Testis (tissue), 2 donors: ENCODE data around the gene NME9.

Experiments
- CTCF ChIP-seq, 3 experiments: fragments of 450-650 bp in 2 of 3; fragments of 200-600 bp in 1 of 3; sonication (generic) in 1 of 3; IDR thresholded peaks; one replicate each; pipeline ENCODE4 v1.5.1; 2016 to 2019; ENCODE audit warnings: antibody characterized with exemption in 3 of 3, mild to moderate bottlenecking in 2 of 3, moderate library complexity in 1 of 3
- POLR2A ChIP-seq: fragments of 450-650 bp; IDR thresholded peaks from one replicate; pipeline ENCODE4 v1.6.1; 2017; ENCODE audit warnings: antibody characterized with exemption, mild to moderate bottlenecking, moderate library complexity

- no peak for TF ChIP-seq POLR2A
- no peak for TF ChIP-seq CTCF (IDR thresholded peaks at IDR 0.05)
Observed at GRCh38 chr3:138351916-138352550, 22.4 kb upstream of the NME9 start.
